ENCODE data around the gene CAPZB. TPM values are rescaled to one million over a fixed set of nuclear protein-coding genes. Genes with fewer than 3 reads are reported as not detected.

Gene CAPZB
- polyA plus RNA-seq, 1 experiment: 312 TPM

GRCh38 chr1:19363536-19364152 is 121.7 kb downstream of the CAPZB start:
- Histone ChIP-seq H3K9me3 (ENCODE audit: control insufficient read depth, insufficient read depth, low read length) (no peaks in the 10 kb centered on the region), H3K27ac (ENCODE audit: low read depth, low read length) (no peak overlapping the region), H3K27me3 (ENCODE audit: control insufficient read depth, insufficient read depth, low read length) (no peaks in the 10 kb centered on the region), H3K4me3 (ENCODE audit: low read depth, low read length) (no peak overlapping the region)
- POLR2A ChIA-PET: interaction anchor here (0.6 kb wide), 1 partner anchor 138 kb away, joined by 5 read pairs; no protein-coding TSS in a partner anchor
- CTCF ChIA-PET: interaction anchor here (1.1 to 1.9 kb wide), 4 partner anchors 11 to 290 kb away, joined by 3 to 10 read pairs (median 6); no protein-coding TSS in a partner anchor
- no peak for TF ChIP-seq CTCF (IDR thresholded peaks at IDR 0.05; ENCODE audit: low read depth, low read length)
- no peak for DNase-seq (ENCODE audit: low read depth, low spot score)

- Histone ChIP-seq H3K9me3 (ENCODE audit: control insufficient read depth, insufficient read depth, low read length) (no peaks in the 10 kb centered on the region), H3K4me3 (ENCODE audit: low read depth, low read length) (no peak overlapping the region), H3K27me3 (ENCODE audit: control insufficient read depth, insufficient read depth, low read length) (no peaks in the 10 kb centered on the region), H3K27ac (ENCODE audit: low read depth, low read length) (no peak overlapping the region)
- ChIA-PET POLR2A (interaction anchor here (0.9 kb wide), 1 partner anchor 10 kb away, joined by 5 read pairs; no protein-coding TSS in a partner anchor), CTCF (interaction anchor here (1.4 kb wide), 1 partner anchor 300 kb away, joined by 3 read pairs; no protein-coding TSS in a partner anchor)
- no peak for DNase-seq (ENCODE audit: low read depth, low spot score)
- no peak for TF ChIP-seq CTCF (IDR thresholded peaks at IDR 0.05; ENCODE audit: low read depth, low read length)
Measured at GRCh38 chr1:19361611-19362147, 123.7 kb downstream of the CAPZB start.

- TF ChIP-seq CTCF (IDR thresholded peaks at IDR 0.05; ENCODE audit: low read depth, low read length): no peak
- ChIA-PET CTCF (interaction anchor here (0.9 kb wide), 1 partner anchor 10 kb away, joined by 3 read pairs; no protein-coding TSS in a partner anchor), POLR2A (no interaction called here)
- no peak for DNase-seq (ENCODE audit: low read depth, low spot score)
- no peak overlapping the region for H3K4me3 ChIP-seq (ENCODE audit: low read depth, low read length)
- no peaks in the 10 kb centered on the region for H3K27me3 ChIP-seq (ENCODE audit: control insufficient read depth, insufficient read depth, low read length)
- H3K9me3 ChIP-seq (ENCODE audit: control insufficient read depth, insufficient read depth, low read length): no peaks in the 10 kb centered on the region
- no peak overlapping the region for H3K27ac ChIP-seq (ENCODE audit: low read depth, low read length)
Measured at GRCh38 chr1:19360843-19361610, 124.3 kb downstream of the CAPZB start.

GRCh38 chr1:19360432-19360831 is 124.9 kb downstream of the CAPZB start:
- Histone ChIP-seq H3K9me3 (ENCODE audit: control insufficient read depth, insufficient read depth, low read length) (no peaks in the 10 kb centered on the region), H3K4me3 (ENCODE audit: low read depth, low read length) (no peak overlapping the region), H3K27ac (ENCODE audit: low read depth, low read length) (no peak overlapping the region), H3K27me3 (ENCODE audit: control insufficient read depth, insufficient read depth, low read length) (no peaks in the 10 kb centered on the region)
- ChIA-PET POLR2A (no interaction called here), CTCF (interaction anchor here (0.9 kb wide), 1 partner anchor 9 kb away, joined by 3 read pairs; no protein-coding TSS in a partner anchor)
- TF ChIP-seq CTCF (IDR thresholded peaks at IDR 0.05; ENCODE audit: low read depth, low read length): no peak
- DNase-seq (ENCODE audit: low read depth, low spot score): no peak
